Activated B cell treated with CpG ODN at 0.5 μM for 24 hours (primary cell): Measurements from ENCODE around the gene OTUB2. TPM values are rescaled to one million over a fixed set of nuclear protein-coding genes. Genes with fewer than 3 reads are reported as not detected.

Experiments used
- ATAC-seq: fragments of 200-7000 bp; cut with Tn5 transposase; one replicate; pipeline ENCODE4 v1.10.0; 2021; ENCODE audit warnings: low read depth, mild to moderate bottlenecking, moderate library complexity
- CTCF ChIA-PET: fragments of 350-600 bp; sonication (Branson Sonifier 250); formaldehyde crosslinking; loops from one replicate; lab custom pipeline; 2021; ENCODE audit warnings: antibody characterized with exemption; lab: Charles Lee
- POLR2A ChIA-PET: fragments of 350-600 bp; sonication (Branson Sonifier 250); formaldehyde crosslinking; loops from one replicate; lab custom pipeline; 2021; ENCODE audit warnings: antibody characterized with exemption; lab: Charles Lee
- DNase-seq: peaks from one replicate; pipeline ENCODE4 v3.0.0; 2022
- H3K27ac Mint-ChIP-seq: one replicate; pipeline ENCODE4 v1.8.0; 2020; ENCODE audit warnings: mixed read lengths
- H3K27me3 Mint-ChIP-seq: one replicate; pipeline ENCODE4 v1.8.0; 2021; ENCODE audit warnings: mixed read lengths
- H3K36me3 Mint-ChIP-seq: one replicate; pipeline ENCODE4 v1.8.0; 2021; ENCODE audit warnings: low read depth, mixed read lengths
- H3K4me1 Mint-ChIP-seq: one replicate; pipeline ENCODE4 v1.8.0; 2021; ENCODE audit warnings: mixed read lengths
- H3K4me3 Mint-ChIP-seq: one replicate; pipeline ENCODE4 v1.8.0; 2020; ENCODE audit warnings: mild to moderate bottlenecking, mixed read lengths
- H3K9me3 Mint-ChIP-seq: one replicate; pipeline ENCODE4 v1.8.0; 2020; ENCODE audit warnings: mixed read lengths
- intact Hi-C: fragments of 100-400 bp; cut with micrococcal nuclease; formaldehyde crosslinking; loops from one replicate; pipeline ENCODE4 v1.15.1; 2024
- total RNA-seq: library from RNA; stranded (reverse); gene quantifications from 2 replicates; pipeline ENCODE4 v1.2.3, GENCODE V29; 2022
- TF ChIP-seq, protein P1 (sequence below): fragments of 200-600 bp; IDR thresholded peaks from one replicate; pipeline ENCODE4 v1.8.0; 2022; ENCODE audit warnings: antibody characterized with exemption, mild to moderate bottlenecking

Gene OTUB2
- total RNA-seq, 1 donor from 2014 or later = not detected

- intact Hi-C loops = loop anchor here (1.0 to 2.0 kb wide), 6 partner anchors 48 to 122 kb away; partner anchors contain the start of genes IFI27L2 and OTUB2
- no peaks in the 10 kb centered on the region for H3K9me3 Mint-ChIP-seq
- DNase-seq (peak; percentile 94), ATAC-seq (peak; percentile 96)
- peaks cover 50% of the 10 kb centered on the region for H3K4me1 Mint-ChIP-seq
- CTCF ChIA-PET = interaction anchor here (0.8 to 1.9 kb wide), 5 partner anchors 44 to 100 kb away, joined by 3 to 11 read pairs (median 4); no protein-coding TSS in a partner anchor
- TF ChIP-seq, protein P1, sequence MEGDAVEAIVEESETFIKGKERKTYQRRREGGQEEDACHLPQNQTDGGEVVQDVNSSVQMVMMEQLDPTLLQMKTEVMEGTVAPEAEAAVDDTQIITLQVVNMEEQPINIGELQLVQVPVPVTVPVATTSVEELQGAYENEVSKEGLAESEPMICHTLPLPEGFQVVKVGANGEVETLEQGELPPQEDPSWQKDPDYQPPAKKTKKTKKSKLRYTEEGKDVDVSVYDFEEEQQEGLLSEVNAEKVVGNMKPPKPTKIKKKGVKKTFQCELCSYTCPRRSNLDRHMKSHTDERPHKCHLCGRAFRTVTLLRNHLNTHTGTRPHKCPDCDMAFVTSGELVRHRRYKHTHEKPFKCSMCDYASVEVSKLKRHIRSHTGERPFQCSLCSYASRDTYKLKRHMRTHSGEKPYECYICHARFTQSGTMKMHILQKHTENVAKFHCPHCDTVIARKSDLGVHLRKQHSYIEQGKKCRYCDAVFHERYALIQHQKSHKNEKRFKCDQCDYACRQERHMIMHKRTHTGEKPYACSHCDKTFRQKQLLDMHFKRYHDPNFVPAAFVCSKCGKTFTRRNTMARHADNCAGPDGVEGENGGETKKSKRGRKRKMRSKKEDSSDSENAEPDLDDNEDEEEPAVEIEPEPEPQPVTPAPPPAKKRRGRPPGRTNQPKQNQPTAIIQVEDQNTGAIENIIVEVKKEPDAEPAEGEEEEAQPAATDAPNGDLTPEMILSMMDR = no peak
- H3K27ac Mint-ChIP-seq = peak within 1 kb of the TSS; percentile 98
- POLR2A ChIA-PET = interaction anchor here (0.6 to 2.1 kb wide), 11 partner anchors 13 to 896 kb away, joined by 3 to 9 read pairs (median 4); partner anchors contain the start of genes LYSET, MOAP1 and OTUB2
- peaks cover 47% of the 10 kb centered on the region for H3K36me3 Mint-ChIP-seq
- no peaks in the 10 kb centered on the region for H3K27me3 Mint-ChIP-seq
- H3K4me3 Mint-ChIP-seq = peak within 1 kb of the TSS; percentile 100
Observed at GRCh38 chr14:94080621-94081385, 54.7 kb downstream of the OTUB2 start, which contains the start of the genes DDX24 and IFI27L1. Gene DDX24, minus strand, starts transcription at chr14:94081202. Its CDS starts 1,460 bp downstream, at chr14:94079742. Gene IFI27L1, plus strand, starts transcription at chr14:94081310. Its CDS starts 15,628 bp downstream, at chr14:94096938.

DNA sequence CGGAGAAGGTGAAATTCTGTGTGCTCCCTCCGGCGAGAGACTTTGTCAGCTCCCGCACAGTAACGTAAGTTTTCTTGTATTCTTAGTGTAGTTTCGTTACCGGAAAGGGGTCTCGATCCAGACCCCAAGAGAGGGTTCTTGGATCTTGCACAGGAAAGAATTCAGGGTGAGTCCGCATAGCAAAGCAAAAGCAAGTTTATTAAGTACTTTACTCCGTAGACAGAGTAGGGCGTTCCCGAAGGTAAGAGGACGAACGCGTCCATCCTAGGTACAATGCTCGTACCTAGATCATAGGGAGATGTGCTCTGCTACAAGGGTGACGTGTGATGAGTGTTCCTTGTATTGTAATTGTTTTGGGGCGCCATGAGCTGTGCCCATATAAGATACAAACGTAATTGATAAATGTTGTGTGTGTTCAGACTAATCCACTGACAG is 55.3 kb downstream of the OTUB2 start:
- H3K4me3 Mint-ChIP-seq = peak overlapping the region; percentile 100
- DNase-seq = no peak
- intact Hi-C loops = loop anchor here (1.0 to 2.0 kb wide), 6 partner anchors 48 to 123 kb away; partner anchors contain the start of genes IFI27L2 and OTUB2
- CTCF ChIA-PET = interaction anchor here (1.0 to 1.9 kb wide), 4 partner anchors 45 to 55 kb away, joined by 4 to 11 read pairs (median 6); no protein-coding TSS in a partner anchor
- H3K9me3 Mint-ChIP-seq = peaks cover 2% of the 10 kb centered on the region
- no peak for ATAC-seq
- TF ChIP-seq, protein P1 = no peak
- H3K4me1 Mint-ChIP-seq = peaks cover 47% of the 10 kb centered on the region
- POLR2A ChIA-PET = interaction anchor here (0.6 to 2.1 kb wide), 10 partner anchors 14 to 897 kb away, joined by 3 to 9 read pairs (median 4); partner anchors contain the start of genes LYSET, MOAP1 and OTUB2
- H3K27ac Mint-ChIP-seq = peak overlapping the region; percentile 98
- peaks cover 42% of the 10 kb centered on the region for H3K36me3 Mint-ChIP-seq
- H3K27me3 Mint-ChIP-seq = no peaks in the 10 kb centered on the region

GRCh38 chr14:94087891-94088290 is 61.8 kb downstream of the OTUB2 start:
- Mint-ChIP-seq H3K4me1 (no peaks in the 10 kb centered on the region), H3K9me3 (peaks cover 2% of the 10 kb centered on the region), H3K4me3 (no peak overlapping the region), H3K27me3 (no peaks in the 10 kb centered on the region), H3K36me3 (no peaks in the 10 kb centered on the region), H3K27ac (no peak overlapping the region)
- intact Hi-C loops = no loop called here
- ChIA-PET CTCF (interaction anchor here (1.9 kb wide), 1 partner anchor 51 kb away, joined by 4 read pairs; no protein-coding TSS in a partner anchor), POLR2A (no interaction called here)
- DNase-seq (no peak), ATAC-seq (no peak)
- TF ChIP-seq, protein P1 = no peak

DNA sequence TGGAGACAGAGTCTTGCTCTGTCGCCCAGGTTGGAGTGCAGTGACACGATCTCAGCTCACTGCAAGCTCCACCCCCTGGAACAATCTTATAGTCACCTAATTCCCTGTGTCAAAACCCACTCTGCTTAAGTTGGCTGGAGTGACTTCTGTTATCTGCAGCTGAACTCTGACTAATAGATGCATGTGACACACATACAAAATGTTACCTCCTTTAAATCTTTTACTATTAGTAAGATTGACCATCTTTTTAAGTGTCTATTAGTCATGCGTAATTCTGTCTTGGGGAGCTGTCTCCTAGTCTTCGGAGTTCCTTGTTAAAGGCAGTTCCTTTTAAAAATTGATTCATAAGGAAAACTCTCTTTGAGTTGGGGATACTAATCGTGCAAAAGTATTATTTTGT is 62.4 kb downstream of the OTUB2 start:
- CTCF ChIA-PET = interaction anchor here (1.9 kb wide), 1 partner anchor 52 kb away, joined by 4 read pairs; no protein-coding TSS in a partner anchor

More for the DNA sequence above, 62.4 kb downstream of the OTUB2 start:
- no peak overlapping the region for H3K4me3 Mint-ChIP-seq
- TF ChIP-seq, protein P1 = no peak
- no peaks in the 10 kb centered on the region for H3K4me1 Mint-ChIP-seq
- H3K9me3 Mint-ChIP-seq = peaks cover 2% of the 10 kb centered on the region
- H3K27ac Mint-ChIP-seq = no peak overlapping the region
- ATAC-seq (no peak), DNase-seq (no peak)
- H3K27me3 Mint-ChIP-seq = no peaks in the 10 kb centered on the region
- H3K36me3 Mint-ChIP-seq = no peaks in the 10 kb centered on the region
- POLR2A ChIA-PET = no interaction called here
- intact Hi-C loops = no loop called here
